Karpas-422 (cell line): ENCODE measurements around the gene ASB6. TPM values are rescaled to one million over a fixed set of nuclear protein-coding genes. Genes with fewer than 3 reads are reported as not detected.

Experiments used
- DNase-seq: peaks from one replicate; pipeline ENCODE4 v3.0.0-alpha.2; 2015
- H2AFZ ChIP-seq: fragments of 200-600 bp; sonication (generic); 2 replicates; pipeline ENCODE4 v1.6.1; 2014; ENCODE audit warnings: antibody characterized with exemption, low read length, mixed read lengths
- H3K27ac ChIP-seq: fragments of 200-600 bp; sonication (generic); 2 replicates; pipeline ENCODE4 v1.5.1; 2014; ENCODE audit warnings: mild to moderate bottlenecking, low read length, moderate library complexity
- H3K27me3 ChIP-seq: fragments of 200-600 bp; sonication (generic); 2 replicates; pipeline ENCODE4 v1.6.1; 2014; ENCODE audit warnings: low read length, mixed read lengths
- H3K36me3 ChIP-seq: fragments of 200-600 bp; sonication (generic); 2 replicates; pipeline ENCODE4 v1.6.1; 2014; ENCODE audit warnings: low read length, mixed read lengths; ENCODE audit not compliant: insufficient read depth
- H3K4me1 ChIP-seq: fragments of 200-600 bp; sonication (generic); 2 replicates; pipeline ENCODE4 v1.6.1; 2014; ENCODE audit warnings: mild to moderate bottlenecking, low read length, mixed read lengths
- H3K4me2 ChIP-seq: fragments of 200-600 bp; sonication (generic); 2 replicates; pipeline ENCODE4 v1.6.1; 2014; ENCODE audit warnings: low read length, low read depth, mild to moderate bottlenecking; ENCODE audit not compliant: poor library complexity, severe bottlenecking
- H3K4me3 ChIP-seq: fragments of 200-600 bp; sonication (generic); 2 replicates; pipeline ENCODE4 v1.5.1; 2014; ENCODE audit warnings: mild to moderate bottlenecking, antibody characterized with exemption, low read length, mixed read lengths
- H3K79me2 ChIP-seq: fragments of 200-600 bp; sonication (generic); 2 replicates; pipeline ENCODE4 v1.6.1; 2014; ENCODE audit warnings: mild to moderate bottlenecking, low read length, mixed read lengths
- H3K9ac ChIP-seq: fragments of 200-600 bp; sonication (generic); 2 replicates; pipeline ENCODE4 v1.6.0; 2014; ENCODE audit warnings: low read length
- H3K9me2 ChIP-seq: fragments of 200-600 bp; sonication (generic), shearing (Covaris generic); replicated peaks from 2 replicates; pipeline ENCODE4 v1.6.0; 2014; ENCODE audit warnings: mild to moderate bottlenecking, low read length, moderate library complexity; ENCODE audit not compliant: insufficient read depth
- H3K9me3 ChIP-seq: fragments of 300-700, 200-600 bp; sonication (generic); 2 replicates; pipeline ENCODE4 v1.6.1; 2014; ENCODE audit warnings: low read length, mixed read lengths
- H4K20me1 ChIP-seq: fragments of 200-600 bp; sonication (generic); 2 replicates; pipeline ENCODE4 v1.6.1; 2014; ENCODE audit warnings: mild to moderate bottlenecking, antibody characterized with exemption, low read length, low read depth; ENCODE audit not compliant: insufficient read depth
- total RNA-seq: library from RNA; depleted of rRNA; stranded (reverse); fragments of >200 nt; shearing (Covaris generic); gene quantifications from 2 replicates; pipeline ENCODE4 v1.2.3, GENCODE V29; 2014; ENCODE audit warnings: low replicate concordance

The ASB6 gene
- total RNA-seq, 1 experiment from 2014 or later, result 10.6 TPM

DNA sequence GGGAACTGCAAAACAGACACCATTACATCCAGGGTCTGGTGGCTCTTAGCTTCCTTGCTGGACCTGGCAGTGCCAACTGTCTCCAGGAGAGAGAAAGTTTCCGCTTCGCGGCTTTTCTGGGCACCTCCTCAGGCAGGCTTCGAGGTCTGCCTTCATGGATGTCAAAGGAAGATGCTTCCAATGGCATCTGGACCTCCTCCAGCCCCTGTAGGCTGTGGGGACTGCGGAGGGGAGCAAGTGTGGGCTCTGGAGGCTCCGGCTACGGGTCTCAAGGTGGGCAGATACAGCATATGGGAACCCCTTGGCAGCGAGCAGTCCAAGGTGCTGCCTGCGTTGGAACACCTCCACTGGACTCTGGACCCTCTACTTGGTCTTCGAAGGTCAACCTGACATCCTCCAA lies 27.0 kb downstream of the ASB6 start:
- no peak overlapping the region for H3K9ac ChIP-seq
- H3K4me2 ChIP-seq, result no peak overlapping the region
- H3K79me2 ChIP-seq, result no peaks in the 10 kb centered on the region
- no peak overlapping the region for H2AFZ ChIP-seq
- H3K9me2 ChIP-seq, result no peaks in the 10 kb centered on the region
- no peak overlapping the region for H3K4me3 ChIP-seq
- no peaks in the 10 kb centered on the region for H3K9me3 ChIP-seq
- H4K20me1 ChIP-seq, result no peaks in the 10 kb centered on the region; the same call in 1 of the 2 replicates
- DNase-seq, result no peak
- no peak overlapping the region for H3K27ac ChIP-seq
- H3K27me3 ChIP-seq, result no peaks in the 10 kb centered on the region
- H3K4me1 ChIP-seq, result peaks cover 9% of the 10 kb centered on the region
- H3K36me3 ChIP-seq, result no peaks in the 10 kb centered on the region

DNA sequence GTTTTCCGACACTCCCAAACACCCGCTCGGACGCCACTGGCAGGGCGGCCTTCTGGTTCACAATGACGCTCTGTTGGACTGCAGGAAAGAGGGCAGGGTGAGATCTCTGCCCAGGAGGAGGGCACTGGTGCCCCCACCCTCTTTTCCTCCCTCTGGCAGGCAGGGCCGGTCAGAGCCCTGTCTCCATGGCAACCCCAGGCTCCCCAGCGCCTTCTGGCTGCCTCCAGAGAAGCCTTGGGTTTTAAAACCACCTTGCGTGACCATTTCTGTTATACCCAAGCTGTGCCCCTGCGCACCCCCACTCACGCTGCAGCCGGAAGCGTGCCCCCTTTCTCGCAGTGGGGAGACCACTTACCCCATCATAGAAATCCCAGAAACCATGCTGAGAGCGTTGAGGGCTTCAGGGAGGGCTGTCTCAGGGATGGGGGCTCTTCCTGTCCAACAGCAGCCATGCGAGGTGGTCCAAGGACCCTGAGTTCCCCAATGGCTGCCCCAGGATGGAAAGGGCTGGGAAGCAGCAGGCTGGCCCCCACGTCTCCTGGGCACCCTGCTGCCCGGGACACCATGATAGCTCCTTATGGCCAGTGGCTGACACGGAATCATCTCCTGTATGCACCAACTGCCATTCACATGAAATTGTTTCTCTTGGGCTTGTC lies 28.3 kb downstream of the ASB6 start:
- H3K4me1 ChIP-seq, result peaks cover 13% of the 10 kb centered on the region
- no peak overlapping the region for H3K27ac ChIP-seq
- no peaks in the 10 kb centered on the region; the same call in 1 of the 2 replicates for H4K20me1 ChIP-seq
- no peaks in the 10 kb centered on the region for H3K36me3 ChIP-seq
- no peak for DNase-seq
- H3K4me3 ChIP-seq, result no peak overlapping the region
- H3K27me3 ChIP-seq, result no peaks in the 10 kb centered on the region
- no peak overlapping the region for H2AFZ ChIP-seq
- H3K9me3 ChIP-seq, result no peaks in the 10 kb centered on the region
- no peak overlapping the region for H3K9ac ChIP-seq
- no peaks in the 10 kb centered on the region for H3K9me2 ChIP-seq
- no peak overlapping the region for H3K4me2 ChIP-seq
- H3K79me2 ChIP-seq, result no peaks in the 10 kb centered on the region

DNA sequence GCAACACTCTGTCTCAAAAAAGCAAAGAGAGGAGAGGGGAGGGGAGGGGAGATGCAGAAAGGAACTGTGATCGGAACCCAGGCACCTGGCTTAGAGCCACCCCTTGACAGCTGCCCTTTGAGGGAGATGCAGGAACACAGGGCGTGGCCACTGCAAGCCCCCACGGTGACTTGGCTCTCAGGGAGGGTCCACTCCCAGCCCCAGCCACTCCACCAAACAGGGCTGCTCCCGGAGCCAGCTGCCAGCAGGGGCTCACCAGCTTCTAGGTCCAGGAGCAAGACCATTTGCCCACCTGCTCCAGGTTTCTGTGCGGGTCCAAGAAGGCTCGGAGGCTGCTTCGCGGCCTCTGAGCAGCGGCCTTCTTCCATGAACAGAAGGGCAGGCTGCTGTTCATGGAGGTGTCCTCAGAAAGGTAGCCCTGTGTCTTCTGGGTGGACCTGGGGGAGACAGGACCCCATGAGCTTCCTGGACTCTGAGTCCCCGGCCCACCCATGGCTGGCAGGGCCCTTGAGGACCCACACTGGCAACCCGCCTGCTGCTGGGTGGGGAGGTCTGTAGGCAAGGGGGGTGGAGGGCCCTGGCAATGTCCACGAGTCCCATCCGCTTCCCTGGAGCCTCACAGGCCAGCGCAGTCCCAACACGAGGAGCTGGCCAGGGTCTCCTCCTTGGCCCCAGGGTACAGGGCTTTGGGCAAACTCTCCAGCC lies 29.0 kb downstream of the ASB6 start:
- Histone ChIP-seq H3K79me2 (no peaks in the 10 kb centered on the region), H3K9me3 (no peaks in the 10 kb centered on the region), H4K20me1 (no peaks in the 10 kb centered on the region; the same call in 1 of the 2 replicates), H3K4me1 (peaks cover 13% of the 10 kb centered on the region), H3K4me3 (no peak overlapping the region), H3K27me3 (no peaks in the 10 kb centered on the region), H3K9ac (no peak overlapping the region), H3K9me2 (no peaks in the 10 kb centered on the region), H3K36me3 (no peaks in the 10 kb centered on the region), H3K4me2 (no peak overlapping the region), H2AFZ (no peak overlapping the region), H3K27ac (no peak overlapping the region)
- no peak for DNase-seq

DNA sequence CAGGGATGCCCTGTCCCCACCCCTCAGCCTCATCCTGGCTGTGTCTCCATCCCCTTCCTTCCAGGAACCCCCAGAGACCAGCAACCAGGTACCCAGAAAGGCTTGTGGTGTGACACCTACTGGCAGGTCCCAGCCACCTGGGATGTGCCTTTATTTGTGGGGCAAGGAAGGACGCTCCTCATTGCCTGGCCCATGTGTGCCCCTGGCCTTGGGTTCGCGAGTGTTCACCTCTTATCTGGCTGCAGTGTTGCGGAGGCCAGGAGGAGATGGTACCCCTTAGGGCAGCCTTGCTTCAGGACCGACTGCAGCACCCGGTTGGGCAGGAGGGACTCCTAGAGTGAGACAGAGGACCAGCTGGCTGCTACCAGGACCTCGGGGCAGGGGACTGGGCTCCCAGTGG lies 29.8 kb downstream of the ASB6 start:
- H4K20me1 ChIP-seq, result no peaks in the 10 kb centered on the region; the same call in 1 of the 2 replicates
- no peak overlapping the region for H2AFZ ChIP-seq
- H3K4me2 ChIP-seq, result no peak overlapping the region
- H3K79me2 ChIP-seq, result no peaks in the 10 kb centered on the region
- DNase-seq, result peak; percentile 45
- H3K4me3 ChIP-seq, result no peak overlapping the region
- H3K9me3 ChIP-seq, result no peaks in the 10 kb centered on the region
- H3K9ac ChIP-seq, result no peak overlapping the region
- no peaks in the 10 kb centered on the region for H3K27me3 ChIP-seq
- H3K36me3 ChIP-seq, result no peaks in the 10 kb centered on the region
- no peaks in the 10 kb centered on the region for H3K9me2 ChIP-seq
- peaks cover 13% of the 10 kb centered on the region for H3K4me1 ChIP-seq
- no peak overlapping the region for H3K27ac ChIP-seq

DNA sequence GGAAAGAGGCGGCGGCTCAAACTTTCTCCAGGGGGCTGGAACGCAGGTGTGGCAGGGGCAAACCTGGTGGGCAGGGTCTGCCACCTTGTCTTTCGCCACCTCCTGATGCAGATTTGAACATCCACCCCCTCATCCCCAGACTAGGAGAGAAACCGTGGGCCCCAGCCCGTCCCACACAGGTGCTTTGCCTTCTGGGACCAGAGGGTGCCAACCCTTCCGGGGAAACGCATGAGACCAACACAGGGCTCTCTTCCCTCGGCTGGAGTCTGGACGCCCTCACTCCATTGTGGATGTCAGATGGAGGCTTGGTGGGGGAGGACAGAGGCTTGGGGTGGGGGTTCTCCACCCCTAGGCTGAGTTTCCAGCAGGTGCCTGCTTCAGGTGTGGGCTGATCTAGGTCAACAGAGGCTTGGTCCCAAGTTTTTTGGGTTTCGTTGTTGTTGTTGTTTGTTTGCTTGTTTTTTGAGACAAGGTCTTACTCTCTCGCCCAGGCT lies 30.6 kb downstream of the ASB6 start:
- no peak overlapping the region for H2AFZ ChIP-seq
- no peak overlapping the region for H3K4me2 ChIP-seq
- no peaks in the 10 kb centered on the region for H3K27me3 ChIP-seq
- H3K9me3 ChIP-seq, result no peaks in the 10 kb centered on the region
- H3K9ac ChIP-seq, result no peak overlapping the region
- H3K27ac ChIP-seq, result no peak overlapping the region
- peaks cover 13% of the 10 kb centered on the region for H3K4me1 ChIP-seq
- H3K79me2 ChIP-seq, result no peaks in the 10 kb centered on the region
- no peaks in the 10 kb centered on the region for H3K36me3 ChIP-seq
- H3K4me3 ChIP-seq, result no peak overlapping the region
- no peaks in the 10 kb centered on the region for H3K9me2 ChIP-seq
- H4K20me1 ChIP-seq, result no peaks in the 10 kb centered on the region; the same call in 1 of the 2 replicates
- DNase-seq, result peak; percentile 15

DNA sequence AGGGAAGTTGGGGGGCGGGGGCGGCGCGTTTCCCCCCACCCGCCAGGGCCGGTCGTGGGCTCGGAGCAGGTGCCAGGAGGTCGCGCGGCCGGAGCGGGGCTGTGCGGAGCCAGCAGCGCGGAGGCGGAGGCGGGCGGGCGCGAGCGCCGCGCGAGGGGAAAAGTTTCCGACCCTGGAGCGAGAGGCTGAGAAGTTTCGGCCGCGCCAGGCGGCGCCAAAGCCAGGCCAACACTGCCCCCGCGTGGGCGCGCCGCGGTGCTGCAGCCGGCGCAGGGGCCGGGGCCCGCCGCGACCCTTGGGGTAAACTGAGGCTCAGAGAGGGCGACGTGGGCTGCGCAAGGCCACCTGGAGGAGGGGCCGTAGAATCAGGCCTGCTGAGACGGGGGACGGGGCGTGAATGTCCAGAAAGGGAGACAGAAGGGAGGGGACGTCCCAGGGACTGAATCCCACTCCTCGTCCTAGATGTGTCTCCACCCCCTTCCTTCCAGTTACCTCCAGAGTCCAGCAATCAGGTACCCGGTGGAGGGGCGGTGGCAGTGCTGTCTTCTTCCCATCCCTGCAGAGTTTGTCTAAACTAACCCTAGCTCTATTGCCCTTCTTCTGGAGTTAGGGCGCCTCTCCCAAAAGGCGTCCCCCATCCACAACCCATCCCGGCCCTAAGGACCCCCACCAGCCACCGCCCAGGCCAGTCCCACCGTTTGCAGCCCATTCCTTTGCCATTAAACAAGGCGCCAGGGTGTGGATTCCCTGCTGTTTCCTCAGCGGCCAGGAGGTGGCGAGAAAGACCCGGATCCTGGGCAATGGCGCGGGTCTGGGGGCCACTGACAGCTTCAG lies 31.3 kb downstream of the ASB6 start:
- Histone ChIP-seq H2AFZ (peak overlapping the region; percentile 94), H3K27me3 (no peaks in the 10 kb centered on the region), H3K4me2 (peak overlapping the region; percentile 88), H3K27ac (no peak overlapping the region), H3K4me1 (peaks cover 13% of the 10 kb centered on the region), H3K79me2 (no peaks in the 10 kb centered on the region), H3K4me3 (peak overlapping the region; percentile 74), H3K9me3 (no peaks in the 10 kb centered on the region), H3K9me2 (no peaks in the 10 kb centered on the region), H4K20me1 (no peaks in the 10 kb centered on the region; the same call in 1 of the 2 replicates), H3K9ac (peak overlapping the region; percentile 68), H3K36me3 (no peaks in the 10 kb centered on the region)
- DNase-seq, result peak; percentile 82

DNA sequence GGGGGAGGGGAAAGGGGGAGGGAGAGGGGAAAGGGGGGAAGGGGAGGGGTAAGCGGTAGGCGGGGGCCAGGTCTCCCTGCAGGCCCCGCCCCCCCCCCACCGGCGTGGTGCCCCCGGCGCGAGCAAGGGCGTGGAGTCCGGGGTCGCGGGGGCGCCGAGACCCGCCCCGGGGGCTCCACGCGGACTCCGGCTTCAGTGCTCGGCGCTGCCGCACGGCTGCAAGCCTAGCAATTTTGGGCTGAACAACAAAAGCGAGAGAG lies 31.8 kb downstream of the ASB6 start:
- Histone ChIP-seq H3K9me3 (no peaks in the 10 kb centered on the region), H2AFZ (peak overlapping the region; percentile 94), H3K27ac (no peak overlapping the region), H3K4me3 (peak overlapping the region; percentile 74), H3K9me2 (no peaks in the 10 kb centered on the region), H3K27me3 (no peaks in the 10 kb centered on the region), H3K4me2 (peak overlapping the region; percentile 88), H3K79me2 (no peaks in the 10 kb centered on the region), H3K4me1 (peaks cover 13% of the 10 kb centered on the region), H3K36me3 (no peaks in the 10 kb centered on the region), H4K20me1 (no peaks in the 10 kb centered on the region; the same call in 1 of the 2 replicates), H3K9ac (peak overlapping the region; percentile 68)
- no peak for DNase-seq
